ENCODE data around the gene P2RY6. TPM values are rescaled to one million over a fixed set of nuclear protein-coding genes. Genes with fewer than 3 reads are reported as not detected.
"Not testable (repeated sequence)": the region's sequence is repeated elsewhere in the genome, so short reads cannot be mapped to it uniquely, and the experiment has no call there.

Gene P2RY6
- total and polyA plus RNA-seq, 7 donors = 1.2 to 5.5 (median 2.5) TPM; not detected in 1

DNA sequence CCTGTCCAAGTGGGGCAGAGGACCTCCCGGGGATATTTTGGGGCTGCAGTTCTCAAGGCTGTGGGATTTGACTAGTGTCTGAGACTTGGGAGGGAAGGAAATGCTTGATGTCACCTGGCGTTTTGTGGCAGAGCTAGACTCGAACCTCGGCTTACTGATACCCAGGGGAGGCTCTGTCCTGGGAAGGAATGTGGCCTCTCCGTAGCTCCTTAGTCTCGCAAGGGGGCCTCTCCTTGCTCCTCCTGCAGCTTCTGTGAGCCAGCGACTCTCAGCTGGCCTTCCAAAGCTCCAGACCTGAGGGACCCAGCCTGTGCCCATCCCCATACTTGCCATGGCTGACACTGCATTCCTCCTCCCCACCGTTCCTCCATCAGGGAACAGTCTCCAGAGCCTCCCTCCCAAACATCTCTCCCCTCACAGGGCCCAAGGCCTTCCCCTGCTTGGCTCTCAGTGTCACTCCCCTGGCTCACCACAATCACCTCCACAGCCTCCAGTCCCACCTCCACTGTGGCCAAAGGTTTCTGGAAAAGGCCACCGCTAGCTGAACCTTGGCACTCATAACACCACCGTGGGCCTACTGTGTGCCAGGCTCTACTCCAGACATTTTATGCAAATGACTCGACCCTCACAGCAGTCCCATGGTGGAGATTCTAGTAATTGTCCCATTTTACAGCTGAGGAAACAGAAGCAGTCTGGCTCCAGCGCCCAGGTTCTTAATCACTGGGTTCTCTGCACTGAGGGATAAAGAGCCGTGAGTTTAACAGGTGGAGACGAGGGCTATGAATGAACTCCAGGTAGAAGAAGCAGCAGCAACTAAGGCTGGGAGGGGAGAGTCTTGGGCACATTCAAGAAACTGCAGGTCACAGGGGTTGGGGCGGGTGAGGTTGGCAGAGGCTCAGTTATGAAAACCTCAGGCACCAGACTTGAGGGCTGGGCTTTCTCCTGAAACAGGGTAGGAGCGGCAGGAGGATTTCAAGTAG is 42.0 kb upstream of the P2RY6 start:
- intact Hi-C loops (cut with DNase I) = no loop called here
- WGBS, 2 donors = 83 to 87% methylated on average over 16 of the region's 16 CpGs
- TF ChIP-seq CTCF (IDR thresholded peaks at IDR 0.05) = no peak
- TF ChIP-seq EP300 (IDR thresholded peaks at IDR 0.05) = no peak
- no peak for TF ChIP-seq POLR2A (IDR thresholded peaks at IDR 0.05)
- no peak for TF ChIP-seq POLR2AphosphoS5 (IDR thresholded peaks at IDR 0.05)
- Histone ChIP-seq H3K4me3 (no peak overlapping the region), H3K27me3 (no peaks in the 10 kb centered on the region), H3K9me3 (no peaks in the 10 kb centered on the region), H3K4me1 (peaks cover 0 to 18% (median 7%) of the 10 kb centered on the region in 4 donors), H3K27ac (no peak overlapping the region), H3K36me3 (no peaks in the 10 kb centered on the region)
- peak; percentile 39 for DNase-seq

DNA sequence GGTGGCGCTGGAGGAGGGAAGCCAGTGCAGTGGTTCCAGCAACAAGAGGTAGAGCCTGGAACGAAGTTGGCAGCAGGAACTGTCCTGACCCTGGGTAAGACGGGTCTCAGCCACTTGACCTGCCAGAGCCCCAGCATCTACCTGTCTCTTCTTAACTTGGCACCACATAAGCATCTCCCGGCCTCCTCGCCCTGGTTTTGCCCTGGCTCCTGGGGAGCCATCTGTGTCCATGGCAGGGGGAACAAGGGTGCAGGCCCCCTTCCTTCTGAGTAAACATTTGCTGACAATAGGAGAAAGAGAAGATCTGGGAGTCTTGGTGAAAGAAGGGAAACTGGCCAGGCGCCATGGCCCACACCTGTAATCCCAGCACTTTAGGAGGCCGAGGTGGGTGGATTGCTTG is 41.2 kb upstream of the P2RY6 start:
- 94 to 95% methylated on average over 7 of the region's 7 CpGs for WGBS, 2 donors
- no peaks in the 10 kb centered on the region for H3K27me3 ChIP-seq
- no peak overlapping the region for H3K27ac ChIP-seq
- peak; percentile 43 for DNase-seq
- no peaks in the 10 kb centered on the region for H3K36me3 ChIP-seq
- peaks cover 0 to 18% (median 7%) of the 10 kb centered on the region in 4 donors for H3K4me1 ChIP-seq
- intact Hi-C loops (cut with DNase I) = no loop called here
- H3K4me3 ChIP-seq = no peak overlapping the region
- H3K9me3 ChIP-seq = no peaks in the 10 kb centered on the region
- no peak for TF ChIP-seq CTCF (IDR thresholded peaks at IDR 0.05)

DNA sequence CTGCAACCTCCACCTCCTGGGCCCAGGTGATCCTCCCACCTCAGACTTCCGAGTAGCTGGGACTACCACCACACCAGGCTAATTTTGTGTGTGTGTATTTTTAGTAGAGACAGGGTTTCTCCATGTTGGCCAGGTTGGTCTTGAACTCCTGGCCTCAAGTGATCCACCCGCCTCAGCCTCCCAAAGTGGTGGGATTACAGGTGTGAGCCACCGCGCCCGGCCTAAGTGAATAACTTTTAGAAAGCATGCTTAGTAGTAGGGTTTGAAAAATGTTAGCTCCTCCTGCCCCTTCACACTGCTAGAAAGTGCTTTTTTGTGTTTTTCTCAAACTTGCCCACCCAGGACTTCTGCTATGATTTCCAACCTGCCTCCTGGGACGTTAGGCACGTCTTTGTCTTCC is 39.7 kb upstream of the P2RY6 start:
- DNase-seq; H3K4me3 ChIP-seq; H3K9me3 ChIP-seq; intact Hi-C loops (cut with DNase I); H3K27me3 ChIP-seq; H3K27ac ChIP-seq; H3K36me3 ChIP-seq: not testable (repeated sequence)
- peaks cover 0 to 18% (median 7%) of the 10 kb centered on the region in 4 donors for H3K4me1 ChIP-seq
- 96% methylated on average over 7 of the region's 7 CpGs for WGBS, 2 donors

DNA sequence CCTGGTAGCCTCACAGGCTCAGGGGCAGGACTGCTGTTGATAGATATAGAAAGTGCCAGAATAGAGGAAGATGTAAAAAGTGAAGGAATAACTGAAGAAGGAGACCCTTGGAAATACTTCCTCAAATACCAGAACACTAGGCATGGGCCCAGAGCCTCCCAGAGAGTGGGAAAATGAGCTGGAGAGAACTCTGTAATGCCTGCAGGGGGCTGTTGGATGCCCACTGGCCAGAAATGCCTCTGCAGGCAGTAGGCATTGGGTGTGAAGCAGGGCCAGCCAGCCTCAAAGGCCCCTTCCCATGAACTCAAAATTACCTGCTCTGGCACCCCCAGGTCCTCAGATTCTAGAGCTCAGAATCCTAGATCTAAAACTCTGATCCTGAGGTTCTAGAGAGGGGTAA is 38.9 kb upstream of the P2RY6 start:
- Histone ChIP-seq H3K36me3 (no peaks in the 10 kb centered on the region), H3K27me3 (no peaks in the 10 kb centered on the region), H3K27ac (no peak overlapping the region), H3K9me3 (no peaks in the 10 kb centered on the region), H3K4me1 (peaks cover 0 to 18% (median 7%) of the 10 kb centered on the region in 4 donors), H3K4me3 (no peak overlapping the region)
- DNase-seq = peak; percentile 39
- TF ChIP-seq CTCF (IDR thresholded peaks at IDR 0.05) (no peak), POLR2AphosphoS5 (IDR thresholded peaks at IDR 0.05) (no peak), EP300 (IDR thresholded peaks at IDR 0.05) (no peak), POLR2A (IDR thresholded peaks at IDR 0.05) (no peak)
- intact Hi-C loops (cut with DNase I) = no loop called here

DNA sequence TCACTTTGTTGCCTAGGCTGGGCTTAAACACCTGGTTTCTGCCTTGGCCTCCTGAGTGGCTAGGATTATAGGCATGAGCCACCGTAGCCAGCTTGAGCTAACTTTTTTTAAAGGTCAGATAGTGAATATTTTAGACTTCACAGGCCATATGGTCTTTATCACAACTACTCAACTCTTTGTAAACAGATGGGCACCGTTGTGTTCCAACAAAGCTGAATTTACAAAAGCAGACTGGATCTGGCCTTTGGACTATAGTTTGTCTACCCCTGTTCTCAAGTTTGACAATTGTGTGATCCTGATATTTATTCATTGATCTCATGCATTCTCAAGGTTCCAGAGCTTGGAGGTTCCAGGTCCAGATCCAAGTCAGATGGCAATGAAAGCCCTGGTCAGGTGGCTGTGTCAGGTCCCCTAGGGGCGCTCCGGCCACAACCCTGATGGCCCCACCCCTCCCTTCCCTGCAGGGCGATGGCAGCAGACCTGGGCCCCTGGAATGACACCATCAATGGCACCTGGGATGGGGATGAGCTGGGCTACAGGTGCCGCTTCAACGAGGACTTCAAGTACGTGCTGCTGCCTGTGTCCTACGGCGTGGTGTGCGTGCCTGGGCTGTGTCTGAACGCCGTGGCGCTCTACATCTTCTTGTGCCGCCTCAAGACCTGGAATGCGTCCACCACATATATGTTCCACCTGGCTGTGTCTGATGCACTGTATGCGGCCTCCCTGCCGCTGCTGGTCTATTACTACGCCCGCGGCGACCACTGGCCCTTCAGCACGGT is 38.3 kb upstream of the P2RY6 start:
- intact Hi-C loops (cut with DNase I) = no loop called here
- Histone ChIP-seq H3K9me3 (no peaks in the 10 kb centered on the region), H3K27me3 (no peaks in the 10 kb centered on the region), H3K27ac (no peak overlapping the region), H3K36me3 (no peaks in the 10 kb centered on the region), H3K4me3 (no peak overlapping the region), H3K4me1 (peaks cover 0 to 18% (median 7%) of the 10 kb centered on the region in 4 donors)
- DNase-seq = peak; percentile 51
- no peak for TF ChIP-seq POLR2A (IDR thresholded peaks at IDR 0.05)
- TF ChIP-seq CTCF (IDR thresholded peaks at IDR 0.05) = no peak
- TF ChIP-seq EP300 (IDR thresholded peaks at IDR 0.05) = no peak
- TF ChIP-seq POLR2AphosphoS5 (IDR thresholded peaks at IDR 0.05) = peak in 1 of 4 donors; percentile 21
- 90 to 92% methylated on average over 23 of the region's 23 CpGs for WGBS, 2 donors
